Measurements from ENCODE around the gene MET. TPM values are rescaled to one million over a fixed set of nuclear protein-coding genes. Genes with fewer than 3 reads are reported as not detected.

The MET gene
- total and polyA plus RNA-seq, 10 donors = 0.68 to 28.8 (median 19.1) TPM

- no peak for TF ChIP-seq POLR2A (IDR thresholded peaks at IDR 0.05)
- TF ChIP-seq POLR2AphosphoS5 (IDR thresholded peaks at IDR 0.05) = no peak
- TF ChIP-seq CTCF (IDR thresholded peaks at IDR 0.05 in 8 of 11, conservative IDR thresholded peaks at IDR 0.05 in 3 of 11) = no peak
- Histone ChIP-seq H3K4me3 (no peak overlapping the region), H3K4me1 (no peaks in the 10 kb centered on the region), H3K36me3 (no peaks in the 10 kb centered on the region), H3K9me3 (no peaks in the 10 kb centered on the region), H3K27me3 (replicated peaks in 1 of 7) (peaks cover 0 to 43% (median 0%) of the 10 kb centered on the region in 7 donors), H3K27ac (no peak overlapping the region)
- WGBS, 5 donors = 91 to 96% (median 93%) methylated on average over 6 of the region's 6 CpGs
- DNase-seq = no peak
- intact Hi-C loops (cut with DNase I; ENCODE audit: low total_unique reads) = no loop called here
Measured at GRCh38 chr7:116699722-116700120, 27.7 kb downstream of the MET start.

GRCh38 chr7:116702046-116702785 lies 30.2 kb downstream of the MET start:
- WGBS, 5 donors = 88 to 95% (median 91%) methylated on average over 2 of the region's 2 CpGs
- Histone ChIP-seq H3K4me3 (no peak overlapping the region), H3K36me3 (no peaks in the 10 kb centered on the region), H3K27ac (no peak overlapping the region), H3K4me1 (no peaks in the 10 kb centered on the region), H3K27me3 (replicated peaks in 1 of 7) (peaks cover 0 to 23% (median 0%) of the 10 kb centered on the region in 7 donors), H3K9me3 (no peaks in the 10 kb centered on the region)
- intact Hi-C loops (cut with DNase I; ENCODE audit: low total_unique reads) = no loop called here
- no peak for DNase-seq
- TF ChIP-seq POLR2AphosphoS5 (IDR thresholded peaks at IDR 0.05) (no peak), CTCF (IDR thresholded peaks at IDR 0.05 in 8 of 11, conservative IDR thresholded peaks at IDR 0.05 in 3 of 11) (no peak), POLR2A (IDR thresholded peaks at IDR 0.05) (no peak)

- Histone ChIP-seq H3K27ac (no peak overlapping the region), H3K36me3 (no peaks in the 10 kb centered on the region), H3K4me1 (no peaks in the 10 kb centered on the region), H3K4me3 (no peak overlapping the region), H3K27me3 (replicated peaks in 1 of 7) (peaks cover 0 to 6% (median 0%) of the 10 kb centered on the region in 7 donors), H3K9me3 (no peaks in the 10 kb centered on the region)
- no peak for DNase-seq
- 73 to 89% (median 82%) methylated on average over 2 of the region's 2 CpGs for WGBS, 5 donors
- intact Hi-C loops (cut with DNase I; ENCODE audit: low total_unique reads) = no loop called here
- TF ChIP-seq POLR2A (IDR thresholded peaks at IDR 0.05) = no peak
- TF ChIP-seq CTCF (IDR thresholded peaks at IDR 0.05 in 8 of 11, conservative IDR thresholded peaks at IDR 0.05 in 3 of 11) = no peak
- TF ChIP-seq POLR2AphosphoS5 (IDR thresholded peaks at IDR 0.05) = no peak
Measured at GRCh38 chr7:116704650-116705228, 32.7 kb downstream of the MET start.

GRCh38 chr7:116705419-116705818 lies 33.4 kb downstream of the MET start:
- Histone ChIP-seq H3K27ac (no peak overlapping the region), H3K9me3 (no peaks in the 10 kb centered on the region), H3K4me3 (no peak overlapping the region), H3K27me3 (replicated peaks in 1 of 7) (peaks cover 0 to 3% (median 0%) of the 10 kb centered on the region in 7 donors), H3K4me1 (no peaks in the 10 kb centered on the region), H3K36me3 (no peaks in the 10 kb centered on the region)
- intact Hi-C loops (cut with DNase I; ENCODE audit: low total_unique reads) = no loop called here
- TF ChIP-seq POLR2A (IDR thresholded peaks at IDR 0.05) = no peak
- no peak for TF ChIP-seq POLR2AphosphoS5 (IDR thresholded peaks at IDR 0.05)
- TF ChIP-seq CTCF (IDR thresholded peaks at IDR 0.05 in 8 of 11, conservative IDR thresholded peaks at IDR 0.05 in 3 of 11) = no peak
- DNase-seq = no peak
